ENCODE results near the gene MAPK8IP3.
"Not testable (repeated sequence)": the region's sequence is repeated elsewhere in the genome, so short reads cannot be mapped to it uniquely, and the experiment has no call there.

MAPK8IP3 gene

DNA sequence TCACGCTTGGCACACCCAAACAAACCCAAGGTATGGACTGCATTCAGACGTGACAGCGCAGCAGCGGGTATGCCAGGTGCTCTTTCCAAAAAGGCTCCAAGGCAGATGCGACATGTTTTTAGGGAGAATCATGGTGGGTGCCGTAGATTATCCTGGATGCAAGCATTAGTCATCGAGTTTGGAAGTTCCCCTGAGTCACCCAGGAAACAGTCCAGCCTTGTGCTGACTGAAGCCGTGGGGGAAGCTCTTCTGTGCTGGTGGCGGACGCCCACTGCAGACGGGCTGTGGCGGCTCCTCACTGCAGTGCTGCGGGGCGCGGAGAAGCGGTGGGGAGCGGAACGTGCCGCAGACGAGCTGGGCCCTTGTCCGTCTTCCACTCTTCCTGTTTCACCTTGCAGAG, 14.0 kb upstream of the MAPK8IP3 start:
- Histone ChIP-seq H3K4me3 (no peak overlapping the region), H3K27ac (no peak overlapping the region)

DNA sequence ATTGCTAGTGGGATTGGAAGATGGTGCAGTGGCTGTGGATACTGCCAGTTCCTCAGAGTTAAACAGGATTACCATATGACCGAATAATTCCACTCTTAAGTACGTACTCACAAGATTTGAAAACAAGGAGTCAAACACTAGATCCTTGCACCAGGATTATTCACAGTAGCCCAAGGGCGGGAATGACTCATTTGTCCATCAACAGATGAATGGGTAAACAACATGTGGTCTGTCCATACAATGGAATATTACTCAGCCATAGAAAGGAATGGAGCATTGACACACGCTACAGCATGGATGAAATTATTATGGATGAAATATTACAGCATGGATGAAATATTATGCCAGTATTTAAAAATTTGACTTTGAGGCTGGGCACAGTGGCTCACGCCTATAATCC, 9.1 kb upstream of the MAPK8IP3 start:
- H3K4me1 ChIP-seq, result no peaks in the 10 kb centered on the region
- no peak overlapping the region for H3K27ac ChIP-seq
- H3K9ac ChIP-seq, result no peak overlapping the region
- no peaks in the 10 kb centered on the region for H3K27me3 ChIP-seq
- no peak for TF ChIP-seq Cebpa-rat (IDR thresholded peaks at IDR 0.05)
- no peak overlapping the region for H3K4me2 ChIP-seq
- no peak overlapping the region for H3K4me3 ChIP-seq
- H4K20me1 ChIP-seq, result peaks cover 94% of the 10 kb centered on the region
- peaks cover 100% of the 10 kb centered on the region for H3K36me3 ChIP-seq
- no peaks in the 10 kb centered on the region for H3K9me3 ChIP-seq

More for the DNA sequence above, 14.0 kb upstream of the MAPK8IP3 start:
- no peak overlapping the region for H3K9ac ChIP-seq
- peaks cover 99% of the 10 kb centered on the region for H4K20me1 ChIP-seq
- H3K27me3 ChIP-seq, result no peaks in the 10 kb centered on the region
- no peak for TF ChIP-seq Cebpa-rat (IDR thresholded peaks at IDR 0.05)
- no peaks in the 10 kb centered on the region for H3K4me1 ChIP-seq
- no peaks in the 10 kb centered on the region for H3K9me3 ChIP-seq
- no peak overlapping the region for H3K4me2 ChIP-seq
- peaks cover 100% of the 10 kb centered on the region for H3K36me3 ChIP-seq

DNA sequence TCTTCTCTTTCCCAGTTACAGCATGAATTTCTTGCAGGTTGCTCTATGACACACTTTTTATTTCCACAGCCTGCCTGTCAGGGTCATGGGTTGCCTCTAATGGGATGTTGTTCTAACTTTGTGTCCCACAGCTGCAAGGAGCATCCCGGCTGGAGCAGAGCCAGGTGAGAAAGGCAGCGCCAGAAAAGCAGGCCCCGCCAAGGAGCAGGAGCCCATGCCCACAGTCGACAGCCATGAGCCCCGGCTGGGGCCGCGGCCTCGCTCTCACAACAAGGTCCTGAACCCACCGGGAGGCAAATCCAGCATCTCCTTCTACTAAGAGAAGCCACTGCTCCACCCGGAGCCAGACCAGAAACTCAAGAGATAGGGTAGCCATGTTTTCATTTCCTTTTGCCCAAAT, 7.3 kb upstream of the MAPK8IP3 start:
- no peak overlapping the region for H3K4me2 ChIP-seq
- TF ChIP-seq Cebpa-rat (IDR thresholded peaks at IDR 0.05), result no peak
- H4K20me1 ChIP-seq, result peaks cover 75% of the 10 kb centered on the region
- H3K9ac ChIP-seq, result no peak overlapping the region
- H3K9me3 ChIP-seq, result no peaks in the 10 kb centered on the region
- no peaks in the 10 kb centered on the region for H3K27me3 ChIP-seq
- H3K27ac ChIP-seq, result no peak overlapping the region
- peaks cover 100% of the 10 kb centered on the region for H3K36me3 ChIP-seq
- no peak overlapping the region for H3K4me3 ChIP-seq
- no peaks in the 10 kb centered on the region for H3K4me1 ChIP-seq

DNA sequence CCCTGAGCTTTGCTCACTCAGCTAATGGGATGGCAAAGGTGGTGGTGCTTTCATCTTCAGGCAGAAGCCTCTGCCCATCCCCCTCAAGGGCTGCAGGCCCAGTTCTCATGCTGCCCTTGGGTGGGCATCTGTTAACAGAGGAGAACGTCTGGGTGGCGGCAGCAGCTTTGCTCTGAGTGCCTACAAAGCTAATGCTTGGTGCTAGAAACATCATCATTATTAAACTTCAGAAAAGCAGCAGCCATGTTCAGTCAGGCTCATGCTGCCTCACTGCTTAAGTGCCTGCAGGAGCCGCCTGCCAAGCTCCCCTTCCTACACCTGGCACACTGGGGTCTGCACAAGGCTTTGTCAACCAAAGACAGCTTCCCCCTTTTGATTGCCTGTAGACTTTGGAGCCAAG, 5.7 kb upstream of the MAPK8IP3 start:
- Histone ChIP-seq H4K20me1 (peaks cover 60% of the 10 kb centered on the region), H3K36me3 (peaks cover 84% of the 10 kb centered on the region), H3K4me3 (no peak overlapping the region), H3K4me2 (no peak overlapping the region), H3K27ac (no peak overlapping the region), H3K9ac (no peak overlapping the region), H3K4me1 (peaks cover 11% of the 10 kb centered on the region), H3K9me3 (no peaks in the 10 kb centered on the region), H3K27me3 (no peaks in the 10 kb centered on the region)
- no peak for TF ChIP-seq Cebpa-rat (IDR thresholded peaks at IDR 0.05)

DNA sequence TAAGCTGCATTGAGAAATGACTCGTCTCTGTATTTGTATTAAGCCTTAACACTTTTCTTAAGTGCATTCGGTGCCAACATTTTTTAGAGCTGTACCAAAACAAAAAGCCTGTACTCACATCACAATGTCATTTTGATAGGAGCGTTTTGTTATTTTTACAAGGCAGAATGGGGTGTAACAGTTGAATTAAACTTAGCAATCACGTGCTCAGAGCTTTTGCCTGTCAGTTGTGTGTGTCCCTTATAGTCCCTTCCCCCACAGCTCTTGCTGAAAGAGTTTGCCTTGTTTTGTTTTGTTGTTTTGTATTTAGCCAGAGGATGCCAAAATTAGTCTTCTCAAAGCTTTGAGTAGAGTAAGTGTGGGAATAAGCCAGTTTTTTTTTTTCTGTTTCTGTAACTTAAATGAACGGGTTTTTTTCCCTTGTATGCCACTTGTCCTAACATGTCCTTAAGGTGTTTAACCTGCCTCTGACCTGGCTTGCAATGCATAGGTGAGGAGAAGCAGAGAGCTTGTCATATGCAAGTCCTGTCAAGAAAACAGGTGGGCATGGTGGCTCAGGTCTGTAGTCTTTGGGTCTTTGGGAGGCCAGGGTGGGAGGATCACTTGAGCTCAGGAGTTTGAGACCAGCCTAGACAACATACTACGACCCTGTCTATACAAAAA, 4.6 kb upstream of the MAPK8IP3 start:
- H3K36me3 ChIP-seq, result peaks cover 73% of the 10 kb centered on the region
- H3K4me2 ChIP-seq, result no peak overlapping the region
- no peak overlapping the region for H3K27ac ChIP-seq
- H4K20me1 ChIP-seq, result peaks cover 49% of the 10 kb centered on the region
- TF ChIP-seq Cebpa-rat (IDR thresholded peaks at IDR 0.05), result no peak
- H3K4me1 ChIP-seq, result peaks cover 12% of the 10 kb centered on the region
- no peaks in the 10 kb centered on the region for H3K27me3 ChIP-seq
- no peak overlapping the region for H3K4me3 ChIP-seq
- H3K9ac ChIP-seq, result 0 out of 2 replicates have a peak overlapping the region, but pooled peaks have one; percentile 12
- H3K9me3 ChIP-seq, result no peaks in the 10 kb centered on the region

DNA sequence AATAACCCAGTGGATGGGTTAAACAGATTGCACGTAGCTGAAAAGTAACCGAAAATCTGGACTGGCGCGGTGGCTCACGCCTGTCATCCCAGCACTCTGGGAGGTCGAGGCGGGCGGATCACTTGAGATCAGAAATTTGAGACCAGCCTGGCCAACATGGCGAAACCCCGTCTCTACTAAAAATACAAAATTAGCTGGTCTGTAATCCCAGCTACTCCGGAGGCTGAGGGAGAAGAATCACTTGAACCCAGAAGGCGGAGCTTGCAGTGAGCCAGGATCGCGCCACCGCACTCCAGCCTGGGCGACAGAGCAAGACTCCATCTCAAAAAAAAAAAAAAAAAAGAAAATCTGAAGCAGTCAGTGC, 689 bp upstream of the MAPK8IP3 start:
- Histone ChIP-seq H3K36me3 (peaks cover 56% of the 10 kb centered on the region), H3K4me1 (peaks cover 44% of the 10 kb centered on the region), H3K4me3 (peak overlapping the region; percentile 97), H4K20me1 (peaks cover 47% of the 10 kb centered on the region), H3K9ac (peak overlapping the region; percentile 96), H3K4me2 (peak overlapping the region; percentile 95), H3K27ac (peak overlapping the region; percentile 81)
- not testable (repeated sequence) for H3K9me3 ChIP-seq, H3K27me3 ChIP-seq

DNA sequence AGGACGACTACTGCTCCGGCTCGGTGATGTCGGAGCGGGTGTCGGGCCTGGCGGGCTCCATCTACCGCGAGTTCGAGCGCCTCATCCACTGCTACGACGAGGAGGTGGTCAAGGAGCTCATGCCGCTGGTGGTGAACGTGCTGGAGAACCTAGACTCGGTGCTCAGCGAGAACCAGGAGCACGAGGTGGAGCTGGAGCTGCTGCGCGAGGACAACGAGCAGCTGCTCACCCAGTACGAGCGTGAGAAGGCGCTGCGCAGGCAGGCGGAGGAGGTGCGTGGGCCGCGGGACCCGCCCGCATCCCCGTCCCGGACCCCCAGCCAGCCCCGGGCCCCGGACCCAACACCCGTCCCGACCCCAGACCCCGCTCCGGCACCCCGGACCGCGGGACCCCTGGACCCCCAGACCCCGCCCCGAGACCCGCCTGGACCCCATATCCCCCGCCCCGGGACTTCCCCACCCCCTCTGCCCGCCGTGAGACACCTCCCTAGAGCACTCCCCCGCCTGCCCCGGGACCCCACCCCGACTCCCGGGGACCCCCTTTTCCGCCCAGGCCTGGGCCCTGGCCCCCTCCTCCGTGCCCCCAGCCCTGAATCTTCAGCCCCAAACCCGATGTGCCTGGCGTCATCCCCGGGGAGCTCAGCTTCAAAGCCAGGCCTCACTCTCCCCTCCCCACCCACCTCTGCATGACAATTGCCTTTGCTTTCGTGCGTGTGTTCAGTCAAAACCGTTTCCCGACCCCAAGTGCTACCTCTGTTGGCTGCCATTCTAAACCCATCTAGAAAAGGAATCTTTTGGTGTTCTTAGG, 594 bp downstream of the MAPK8IP3 start:
- no peak for TF ChIP-seq Cebpa-rat (IDR thresholded peaks at IDR 0.05)
- peaks cover 51% of the 10 kb centered on the region for H4K20me1 ChIP-seq

DNA sequence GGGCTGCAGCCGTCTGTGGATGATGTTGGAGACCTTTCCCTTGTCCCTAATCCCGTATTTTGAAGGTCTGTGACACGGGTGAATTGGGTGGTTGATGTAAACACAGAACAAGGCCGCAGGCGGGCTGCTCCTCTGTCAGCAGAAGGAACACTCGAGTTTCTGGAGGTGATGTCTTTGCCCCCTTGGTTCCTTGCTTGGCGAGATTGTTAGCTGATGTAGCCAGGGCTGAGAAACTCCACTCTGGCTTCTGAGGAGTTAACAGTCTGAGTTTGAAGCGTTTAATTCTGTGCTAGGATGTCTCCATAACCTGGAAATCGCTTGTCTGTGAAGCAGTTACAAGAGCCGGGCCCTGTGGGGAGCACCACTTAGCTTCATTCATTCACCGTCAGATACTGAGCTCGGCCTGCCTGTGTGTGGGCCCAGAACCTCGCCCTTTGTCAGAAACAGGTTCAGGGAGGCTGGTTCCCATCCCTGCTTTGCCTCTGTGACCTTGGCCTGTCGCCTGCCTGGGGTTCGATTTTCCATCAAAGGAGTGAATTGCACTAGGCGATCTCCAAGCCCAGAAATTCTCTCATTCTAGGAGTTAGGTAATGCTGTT, 1.3 kb downstream of the MAPK8IP3 start:
- H4K20me1 ChIP-seq, result peaks cover 56% of the 10 kb centered on the region
- H3K27ac ChIP-seq, result peak overlapping the region; percentile 88

More for the DNA sequence above, 594 bp downstream of the MAPK8IP3 start:
- Histone ChIP-seq H3K4me3 (peak overlapping the region; percentile 97), H3K4me1 (peaks cover 57% of the 10 kb centered on the region), H3K27me3 (no peaks in the 10 kb centered on the region), H3K27ac (peak overlapping the region; percentile 88), H3K4me2 (peak overlapping the region; percentile 94), H3K9ac (peak overlapping the region; percentile 96), H3K36me3 (peaks cover 53% of the 10 kb centered on the region), H3K9me3 (no peaks in the 10 kb centered on the region)

DNA sequence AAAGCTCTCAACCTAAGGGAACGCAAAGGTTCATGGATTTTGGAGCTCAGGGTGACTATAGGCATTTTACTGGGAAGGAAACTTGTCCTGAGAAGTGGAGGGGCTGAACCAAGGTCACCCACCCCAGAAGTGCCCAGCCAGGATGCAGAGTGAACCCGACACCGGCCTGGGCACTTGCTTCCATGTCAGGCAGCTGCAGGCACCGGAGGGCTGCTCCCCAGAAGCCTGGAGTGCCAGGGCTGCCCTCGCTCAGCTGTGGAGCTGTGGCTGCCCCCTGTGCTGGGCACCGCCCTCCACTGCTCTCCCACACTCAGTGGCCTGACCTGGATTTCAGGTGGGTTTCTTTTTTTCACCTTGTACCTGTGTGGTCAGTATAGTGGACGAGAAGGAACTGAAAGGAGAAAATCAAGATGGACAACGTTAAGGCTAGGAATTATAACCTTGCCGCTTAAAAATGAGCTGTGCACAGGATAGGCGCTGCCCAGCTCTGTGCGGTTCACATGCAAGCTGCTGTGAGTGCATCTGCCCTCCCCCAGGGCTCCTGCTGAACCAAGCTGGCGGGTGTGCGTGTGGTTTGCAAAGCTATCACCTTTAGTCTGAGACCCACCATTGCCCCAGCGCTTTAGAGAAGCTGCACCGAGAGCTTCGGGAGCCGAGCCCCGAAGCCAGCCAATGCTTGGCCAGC, 2.2 kb downstream of the MAPK8IP3 start:
- H3K9me3 ChIP-seq, result no peaks in the 10 kb centered on the region
- peaks cover 70% of the 10 kb centered on the region for H3K4me1 ChIP-seq
- H3K4me3 ChIP-seq, result peak overlapping the region; percentile 97; the same call in 1 of the 2 replicates
- peak overlapping the region; percentile 96; the same call in 1 of the 2 replicates for H3K9ac ChIP-seq
- H3K36me3 ChIP-seq, result peaks cover 49% of the 10 kb centered on the region
- no peak for TF ChIP-seq Cebpa-rat (IDR thresholded peaks at IDR 0.05)
- no peak overlapping the region for H3K27ac ChIP-seq
- H4K20me1 ChIP-seq, result peaks cover 65% of the 10 kb centered on the region
- peak overlapping the region; percentile 94 for H3K4me2 ChIP-seq
- no peaks in the 10 kb centered on the region for H3K27me3 ChIP-seq

More for the DNA sequence above, 1.3 kb downstream of the MAPK8IP3 start:
- Histone ChIP-seq H3K36me3 (peaks cover 49% of the 10 kb centered on the region), H3K9ac (peak overlapping the region; percentile 96), H3K4me2 (peak overlapping the region; percentile 94), H3K9me3 (no peaks in the 10 kb centered on the region), H3K4me3 (peak overlapping the region; percentile 97), H3K27me3 (no peaks in the 10 kb centered on the region), H3K4me1 (peaks cover 61% of the 10 kb centered on the region)
- no peak for TF ChIP-seq Cebpa-rat (IDR thresholded peaks at IDR 0.05)
